T-helper 2 cell treated with Interferon-gamma antibody and Interleukin-4, amounts not matched to agents 5 μg/mL and 100 μg/mL, for 36 hours (primary cell): ENCODE data around the gene DEFB116.
"Not testable (repeated sequence)": the region's sequence is repeated elsewhere in the genome, so short reads cannot be mapped to it uniquely, and the experiment has no call there.

ENCODE experiments used
- DNase-seq: peaks from one replicate; pipeline ENCODE4 v3.0.0; 2021; ENCODE audit warnings: low spot score
- H3K27ac Mint-ChIP-seq: one replicate; pipeline ENCODE4 v1.8.0; 2021; ENCODE audit warnings: mild to moderate bottlenecking, mixed read lengths
- H3K27me3 Mint-ChIP-seq: one replicate; pipeline ENCODE4 v1.8.0; 2021; ENCODE audit warnings: low read depth, mixed read lengths
- H3K36me3 Mint-ChIP-seq: one replicate; pipeline ENCODE4 v1.8.0; 2021; ENCODE audit warnings: low read depth, mixed read lengths
- H3K4me1 Mint-ChIP-seq: one replicate; pipeline ENCODE4 v1.8.0; 2021; ENCODE audit warnings: low read depth, mixed read lengths
- H3K4me3 Mint-ChIP-seq: one replicate; pipeline ENCODE4 v1.8.0; 2022; ENCODE audit warnings: mild to moderate bottlenecking, moderate library complexity, mixed read lengths
- H3K9me3 Mint-ChIP-seq: one replicate; pipeline ENCODE4 v1.8.0; 2021; ENCODE audit warnings: mixed read lengths

Gene DEFB116

GRCh38 chr20:31308535-31309162, at the start of gene DEFB116:
Gene DEFB116 (minus strand): TSS chr20:31308585. CDS start chr20:31308585, 0 bp downstream.
- Mint-ChIP-seq H3K9me3 (peaks cover 6% of the 10 kb centered on the region), H3K27me3 (no peaks in the 10 kb centered on the region)

GRCh38 chr20:31355981-31356380, 47.6 kb upstream of the DEFB116 start:
- H3K9me3 Mint-ChIP-seq, result no peaks in the 10 kb centered on the region

More at GRCh38 chr20:31308535-31309162, at the start of gene DEFB116:
- DNase-seq, result no peak
- Mint-ChIP-seq H3K36me3 (no peaks in the 10 kb centered on the region), H3K4me3 (no peak within 1 kb of the TSS), H3K4me1 (no peaks in the 10 kb centered on the region), H3K27ac (no peak within 1 kb of the TSS)

GRCh38 chr20:31341470-31341869, 33.1 kb upstream of the DEFB116 start:
- Mint-ChIP-seq H3K27ac (no peak overlapping the region), H3K9me3 (no peaks in the 10 kb centered on the region), H3K4me3 (no peak overlapping the region), H3K4me1 (no peaks in the 10 kb centered on the region), H3K27me3 (no peaks in the 10 kb centered on the region), H3K36me3 (no peaks in the 10 kb centered on the region)
- DNase-seq, result no peak

More at GRCh38 chr20:31355981-31356380, 47.6 kb upstream of the DEFB116 start:
- Mint-ChIP-seq H3K27me3 (no peaks in the 10 kb centered on the region), H3K4me3 (no peak overlapping the region), H3K4me1 (no peaks in the 10 kb centered on the region), H3K36me3 (no peaks in the 10 kb centered on the region), H3K27ac (no peak overlapping the region)
- no peak for DNase-seq

- Mint-ChIP-seq H3K4me3 (no peak overlapping the region), H3K27ac (no peak overlapping the region), H3K9me3 (peaks cover 27% of the 10 kb centered on the region), H3K27me3 (no peaks in the 10 kb centered on the region), H3K4me1 (no peaks in the 10 kb centered on the region), H3K36me3 (no peaks in the 10 kb centered on the region)
- DNase-seq, result no peak
Measured at GRCh38 chr20:31330893-31331292, 22.5 kb upstream of the DEFB116 start.

GRCh38 chr20:31322504-31322903, 14.1 kb upstream of the DEFB116 start:
- Mint-ChIP-seq H3K4me3 (no peak overlapping the region), H3K4me1 (no peaks in the 10 kb centered on the region), H3K9me3 (peaks cover 45% of the 10 kb centered on the region), H3K36me3 (no peaks in the 10 kb centered on the region), H3K27ac (no peak overlapping the region), H3K27me3 (no peaks in the 10 kb centered on the region)
- DNase-seq, result no peak

- H3K27me3 Mint-ChIP-seq, H3K4me1 Mint-ChIP-seq, H3K27ac Mint-ChIP-seq, H3K4me3 Mint-ChIP-seq, DNase-seq, H3K36me3 Mint-ChIP-seq: not testable (repeated sequence)
- H3K9me3 Mint-ChIP-seq, result peaks cover 81% of the 10 kb centered on the region
Measured at GRCh38 chr20:31284964-31285363, 23.4 kb downstream of the DEFB116 start.

GRCh38 chr20:31278178-31278577, 30.2 kb downstream of the DEFB116 start:
- H3K36me3 Mint-ChIP-seq, result no peaks in the 10 kb centered on the region
- peaks cover 73% of the 10 kb centered on the region for H3K9me3 Mint-ChIP-seq
- H3K27ac Mint-ChIP-seq, result no peak overlapping the region
- DNase-seq, result no peak
- no peak overlapping the region for H3K4me3 Mint-ChIP-seq
- no peaks in the 10 kb centered on the region for H3K27me3 Mint-ChIP-seq
- no peaks in the 10 kb centered on the region for H3K4me1 Mint-ChIP-seq

- H3K9me3 Mint-ChIP-seq, result peaks cover 70% of the 10 kb centered on the region
- no peak for DNase-seq
- H3K27ac Mint-ChIP-seq, result no peak overlapping the region
- H3K36me3 Mint-ChIP-seq, result no peaks in the 10 kb centered on the region
- no peaks in the 10 kb centered on the region for H3K4me1 Mint-ChIP-seq
- H3K4me3 Mint-ChIP-seq, result no peak overlapping the region
- H3K27me3 Mint-ChIP-seq, result no peaks in the 10 kb centered on the region
Measured at GRCh38 chr20:31274441-31274840, 33.9 kb downstream of the DEFB116 start.

GRCh38 chr20:31260326-31260932, 48.0 kb downstream of the DEFB116 start:
- no peaks in the 10 kb centered on the region for H3K4me1 Mint-ChIP-seq
- no peak overlapping the region for H3K27ac Mint-ChIP-seq
- H3K27me3 Mint-ChIP-seq, result no peaks in the 10 kb centered on the region
- no peaks in the 10 kb centered on the region for H3K36me3 Mint-ChIP-seq
- no peak overlapping the region for H3K4me3 Mint-ChIP-seq
- no peak for DNase-seq
- peaks cover 59% of the 10 kb centered on the region for H3K9me3 Mint-ChIP-seq

- no peak within 1 kb of the TSS for H3K27ac Mint-ChIP-seq
- DNase-seq, result no peak
- H3K4me1 Mint-ChIP-seq, result no peaks in the 10 kb centered on the region
- no peaks in the 10 kb centered on the region for H3K27me3 Mint-ChIP-seq
- no peak within 1 kb of the TSS for H3K4me3 Mint-ChIP-seq
- H3K36me3 Mint-ChIP-seq, result no peaks in the 10 kb centered on the region
- H3K9me3 Mint-ChIP-seq, result peaks cover 64% of the 10 kb centered on the region
Measured at GRCh38 chr20:31257364-31257763, 51.0 kb downstream of the DEFB116 start, which contains the start of gene DEFB115. Gene DEFB115 (plus strand): TSS chr20:31257664. CDS start chr20:31257664, 0 bp downstream.

GRCh38 chr20:31256959-31257358, 51.4 kb downstream of the DEFB116 start:
- Mint-ChIP-seq H3K9me3 (peaks cover 66% of the 10 kb centered on the region), H3K36me3 (no peaks in the 10 kb centered on the region), H3K27me3 (no peaks in the 10 kb centered on the region), H3K4me1 (no peaks in the 10 kb centered on the region), H3K4me3 (no peak overlapping the region), H3K27ac (no peak overlapping the region)
- DNase-seq, result no peak
